H1 (cell line): ENCODE measurements around the gene ZCCHC9. TPM values are rescaled to one million over a fixed set of nuclear protein-coding genes. Genes with fewer than 3 reads are reported as not detected.

Experiments
- CEBPB ChIP-seq: IDR thresholded peaks from 2 replicates; pipeline ENCODE4 v1.6.1; 2012; ENCODE audit warnings: low read depth, low read length
- CHD2 ChIP-seq: IDR thresholded peaks from 2 replicates; pipeline ENCODE4 v1.6.1; 2012; ENCODE audit warnings: low read length, improper control_type of control experiment
- EZH2 ChIP-seq: fragments of 200-600 bp; sonication (generic); IDR thresholded peaks from 2 replicates; pipeline ENCODE4 v1.7.1; 2012; ENCODE audit warnings: low read depth, mild to moderate bottlenecking, moderate library complexity, low read length, inconsistent platforms; ENCODE audit not compliant: severe bottlenecking
- FOSL1 ChIP-seq: IDR thresholded peaks from 2 replicates; pipeline ENCODE4 v1.6.1; 2011; ENCODE audit warnings: mild to moderate bottlenecking, low read depth, low read length, moderate library complexity; ENCODE audit not compliant: insufficient read depth
- KDM4A ChIP-seq: IDR thresholded peaks from one replicate; pipeline ENCODE4 v1.7.1; 2012; ENCODE audit warnings: low read depth, mild to moderate bottlenecking, moderate library complexity, low read length, inconsistent platforms; ENCODE audit not compliant: severe bottlenecking
- KDM5A ChIP-seq: fragments of 200-600 bp; IDR thresholded peaks from 2 replicates; pipeline ENCODE4 v1.7.1; 2012; ENCODE audit warnings: mild to moderate bottlenecking, low read length, inconsistent platforms, mixed read lengths
- MAFK ChIP-seq: IDR thresholded peaks from 2 replicates; pipeline ENCODE4 v1.6.1; 2012; ENCODE audit warnings: low read depth, mild to moderate bottlenecking, improper control_type of control experiment, low read length
- NANOG ChIP-seq: IDR thresholded peaks from 2 replicates; pipeline ENCODE4 v1.6.1; 2011; ENCODE audit warnings: low read length, low read depth, mild to moderate bottlenecking, inconsistent platforms; ENCODE audit not compliant: insufficient read depth, poor library complexity, severe bottlenecking
- PHF8 ChIP-seq: fragments of 200-600 bp; sonication (generic); conservative IDR thresholded peaks from 2 replicates; pipeline ENCODE4 v1.7.1; 2012; ENCODE audit warnings: low read depth, mild to moderate bottlenecking, inconsistent platforms, low read length, moderate library complexity
- SIX5 ChIP-seq: IDR thresholded peaks from 2 replicates; pipeline ENCODE4 v1.6.1; 2011; ENCODE audit warnings: mild to moderate bottlenecking, low read depth, low read length
- SUZ12 ChIP-seq: fragments of 200-600 bp; sonication (generic); IDR thresholded peaks from 2 replicates; pipeline ENCODE4 v1.6.1; 2012; ENCODE audit warnings: mild to moderate bottlenecking, inconsistent platforms, low read length, moderate library complexity, mixed read lengths
- polyA plus RNA-seq, 7 experiments: library from polyadenylated mRNA; depleted of rRNA in 3 of 7; stranded (reverse) in 5 of 7; unstranded in 2 of 7; fragments of >200 nt in 5 of 7; fragments of 200-250 nt in 2 of 7; gene quantifications; 1 replicate in 5 of 7; 2 replicates in 1 of 7; 4 replicates in 1 of 7; pipeline versions ENCODE4 v1.2.1 to v1.2.3, GENCODE V29; 2011 to 2013; ENCODE audit warnings: missing spikeins in 2 of 7, mixed read lengths in 2 of 7
- total RNA-seq: library from RNA; stranded (reverse); fragmentation: NEBNext Ultra II Directional; extraction: Animal tissue kit (Norgen Biotek cat#: 25700); gene quantifications from 2 replicates; pipeline ENCODE4 v1.2.1, GENCODE V29; 2021
- TF ChIP-seq, protein P1 (sequence below): fragments of 300-600 bp; sonication (generic); IDR thresholded peaks from 2 replicates; pipeline ENCODE4 v1.7.1; 2012; ENCODE audit warnings: low read length, moderate library complexity, mild to moderate bottlenecking, inconsistent platforms; ENCODE audit not compliant: insufficient replicate concordance

The ZCCHC9 gene
- total and polyA plus RNA-seq, 2 of the 8 experiments (the other 6 are each of a cell fraction or from before 2014, with no cell fraction given) = 10.9 to 33.6 TPM

DNA sequence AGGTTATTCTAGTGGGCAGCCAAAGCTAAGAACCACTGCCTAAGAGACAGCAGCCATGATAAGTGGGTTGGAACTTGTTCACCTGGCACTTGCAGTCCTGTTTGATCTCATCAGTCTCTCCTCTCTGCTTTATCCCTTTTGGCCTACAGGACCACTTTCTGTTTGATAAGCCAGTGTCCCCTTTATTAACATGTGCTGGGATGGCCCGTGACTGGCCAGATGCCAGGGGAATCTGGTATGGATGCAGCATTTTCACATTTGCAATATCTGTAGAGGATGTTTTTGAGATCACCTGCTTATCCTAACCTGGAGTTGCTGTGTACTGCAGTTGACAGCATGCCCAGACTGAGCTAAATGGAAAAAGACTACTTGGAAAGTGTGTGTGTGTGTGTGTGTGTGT, 44.6 kb upstream of the ZCCHC9 start (continued):
- TF ChIP-seq, protein P1, sequence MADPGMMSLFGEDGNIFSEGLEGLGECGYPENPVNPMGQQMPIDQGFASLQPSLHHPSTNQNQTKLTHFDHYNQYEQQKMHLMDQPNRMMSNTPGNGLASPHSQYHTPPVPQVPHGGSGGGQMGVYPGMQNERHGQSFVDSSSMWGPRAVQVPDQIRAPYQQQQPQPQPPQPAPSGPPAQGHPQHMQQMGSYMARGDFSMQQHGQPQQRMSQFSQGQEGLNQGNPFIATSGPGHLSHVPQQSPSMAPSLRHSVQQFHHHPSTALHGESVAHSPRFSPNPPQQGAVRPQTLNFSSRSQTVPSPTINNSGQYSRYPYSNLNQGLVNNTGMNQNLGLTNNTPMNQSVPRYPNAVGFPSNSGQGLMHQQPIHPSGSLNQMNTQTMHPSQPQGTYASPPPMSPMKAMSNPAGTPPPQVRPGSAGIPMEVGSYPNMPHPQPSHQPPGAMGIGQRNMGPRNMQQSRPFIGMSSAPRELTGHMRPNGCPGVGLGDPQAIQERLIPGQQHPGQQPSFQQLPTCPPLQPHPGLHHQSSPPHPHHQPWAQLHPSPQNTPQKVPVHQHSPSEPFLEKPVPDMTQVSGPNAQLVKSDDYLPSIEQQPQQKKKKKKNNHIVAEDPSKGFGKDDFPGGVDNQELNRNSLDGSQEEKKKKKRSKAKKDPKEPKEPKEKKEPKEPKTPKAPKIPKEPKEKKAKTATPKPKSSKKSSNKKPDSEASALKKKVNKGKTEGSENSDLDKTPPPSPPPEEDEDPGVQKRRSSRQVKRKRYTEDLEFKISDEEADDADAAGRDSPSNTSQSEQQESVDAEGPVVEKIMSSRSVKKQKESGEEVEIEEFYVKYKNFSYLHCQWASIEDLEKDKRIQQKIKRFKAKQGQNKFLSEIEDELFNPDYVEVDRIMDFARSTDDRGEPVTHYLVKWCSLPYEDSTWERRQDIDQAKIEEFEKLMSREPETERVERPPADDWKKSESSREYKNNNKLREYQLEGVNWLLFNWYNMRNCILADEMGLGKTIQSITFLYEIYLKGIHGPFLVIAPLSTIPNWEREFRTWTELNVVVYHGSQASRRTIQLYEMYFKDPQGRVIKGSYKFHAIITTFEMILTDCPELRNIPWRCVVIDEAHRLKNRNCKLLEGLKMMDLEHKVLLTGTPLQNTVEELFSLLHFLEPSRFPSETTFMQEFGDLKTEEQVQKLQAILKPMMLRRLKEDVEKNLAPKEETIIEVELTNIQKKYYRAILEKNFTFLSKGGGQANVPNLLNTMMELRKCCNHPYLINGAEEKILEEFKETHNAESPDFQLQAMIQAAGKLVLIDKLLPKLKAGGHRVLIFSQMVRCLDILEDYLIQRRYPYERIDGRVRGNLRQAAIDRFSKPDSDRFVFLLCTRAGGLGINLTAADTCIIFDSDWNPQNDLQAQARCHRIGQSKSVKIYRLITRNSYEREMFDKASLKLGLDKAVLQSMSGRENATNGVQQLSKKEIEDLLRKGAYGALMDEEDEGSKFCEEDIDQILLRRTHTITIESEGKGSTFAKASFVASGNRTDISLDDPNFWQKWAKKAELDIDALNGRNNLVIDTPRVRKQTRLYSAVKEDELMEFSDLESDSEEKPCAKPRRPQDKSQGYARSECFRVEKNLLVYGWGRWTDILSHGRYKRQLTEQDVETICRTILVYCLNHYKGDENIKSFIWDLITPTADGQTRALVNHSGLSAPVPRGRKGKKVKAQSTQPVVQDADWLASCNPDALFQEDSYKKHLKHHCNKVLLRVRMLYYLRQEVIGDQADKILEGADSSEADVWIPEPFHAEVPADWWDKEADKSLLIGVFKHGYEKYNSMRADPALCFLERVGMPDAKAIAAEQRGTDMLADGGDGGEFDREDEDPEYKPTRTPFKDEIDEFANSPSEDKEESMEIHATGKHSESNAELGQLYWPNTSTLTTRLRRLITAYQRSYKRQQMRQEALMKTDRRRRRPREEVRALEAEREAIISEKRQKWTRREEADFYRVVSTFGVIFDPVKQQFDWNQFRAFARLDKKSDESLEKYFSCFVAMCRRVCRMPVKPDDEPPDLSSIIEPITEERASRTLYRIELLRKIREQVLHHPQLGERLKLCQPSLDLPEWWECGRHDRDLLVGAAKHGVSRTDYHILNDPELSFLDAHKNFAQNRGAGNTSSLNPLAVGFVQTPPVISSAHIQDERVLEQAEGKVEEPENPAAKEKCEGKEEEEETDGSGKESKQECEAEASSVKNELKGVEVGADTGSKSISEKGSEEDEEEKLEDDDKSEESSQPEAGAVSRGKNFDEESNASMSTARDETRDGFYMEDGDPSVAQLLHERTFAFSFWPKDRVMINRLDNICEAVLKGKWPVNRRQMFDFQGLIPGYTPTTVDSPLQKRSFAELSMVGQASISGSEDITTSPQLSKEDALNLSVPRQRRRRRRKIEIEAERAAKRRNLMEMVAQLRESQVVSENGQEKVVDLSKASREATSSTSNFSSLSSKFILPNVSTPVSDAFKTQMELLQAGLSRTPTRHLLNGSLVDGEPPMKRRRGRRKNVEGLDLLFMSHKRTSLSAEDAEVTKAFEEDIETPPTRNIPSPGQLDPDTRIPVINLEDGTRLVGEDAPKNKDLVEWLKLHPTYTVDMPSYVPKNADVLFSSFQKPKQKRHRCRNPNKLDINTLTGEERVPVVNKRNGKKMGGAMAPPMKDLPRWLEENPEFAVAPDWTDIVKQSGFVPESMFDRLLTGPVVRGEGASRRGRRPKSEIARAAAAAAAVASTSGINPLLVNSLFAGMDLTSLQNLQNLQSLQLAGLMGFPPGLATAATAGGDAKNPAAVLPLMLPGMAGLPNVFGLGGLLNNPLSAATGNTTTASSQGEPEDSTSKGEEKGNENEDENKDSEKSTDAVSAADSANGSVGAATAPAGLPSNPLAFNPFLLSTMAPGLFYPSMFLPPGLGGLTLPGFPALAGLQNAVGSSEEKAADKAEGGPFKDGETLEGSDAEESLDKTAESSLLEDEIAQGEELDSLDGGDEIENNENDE = no peak
- TF ChIP-seq CEBPB (no peak), SIX5 (no peak), SUZ12 (no peak), PHF8 (no peak), CHD2 (no peak), KDM4A (no peak), NANOG (no peak), KDM5A (no peak), EZH2 (no peak), MAFK (no peak), FOSL1 (no peak)
